Measurements from ENCODE around the gene GLI3. TPM values are rescaled to one million over a fixed set of nuclear protein-coding genes. Genes with fewer than 3 reads are reported as not detected.
A peak's percentile ranks its signal among the peaks of the same experiment; 100 is the strongest.

GLI3 gene
- 17.1 TPM for total RNA-seq (ENCODE audit: insufficient read depth, low replicate concordance)

DNA sequence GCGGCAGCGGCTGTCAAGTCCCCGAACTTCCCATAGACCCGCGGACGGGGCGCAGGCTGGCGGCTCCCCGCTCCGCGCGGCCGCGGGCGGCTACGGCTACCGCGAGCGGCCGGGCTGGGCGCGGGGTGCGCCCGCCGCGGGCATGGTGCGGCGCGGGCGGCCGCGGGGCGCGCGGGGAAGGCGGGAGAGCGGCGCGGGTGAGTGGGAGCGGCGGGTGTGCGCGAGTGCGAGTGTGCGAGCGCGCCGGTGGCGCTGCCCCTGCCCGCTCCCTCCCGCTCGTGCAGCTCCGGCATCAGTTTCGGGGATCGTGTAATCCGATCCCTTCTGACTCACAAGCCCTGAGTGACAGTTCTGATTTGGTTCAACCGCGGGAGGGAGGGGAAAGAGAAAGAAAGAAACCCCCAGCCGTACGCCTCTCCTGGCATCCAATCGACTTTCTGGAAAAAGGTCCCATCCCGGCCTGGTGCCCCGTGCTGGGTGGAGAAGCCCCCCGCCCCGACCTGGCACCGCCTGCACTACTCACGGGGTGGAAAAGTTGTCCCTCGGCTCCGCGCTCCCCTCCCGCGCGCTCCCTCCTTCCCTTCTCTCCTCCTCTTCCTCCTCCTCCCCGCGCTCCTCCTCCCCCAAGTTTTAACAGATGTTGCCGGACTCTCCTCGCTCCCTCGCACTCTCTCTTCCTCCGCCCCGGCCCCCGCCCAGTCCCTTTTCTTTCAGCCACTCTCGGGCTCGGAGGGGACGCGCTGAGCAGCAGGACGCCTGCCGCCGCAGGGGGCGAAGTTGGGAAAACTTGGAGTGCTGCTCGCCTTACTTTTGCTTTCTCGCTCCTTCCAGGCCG lies at the start of gene GLI3:
GLI3 (minus strand) TSS at position 234 of the 835 bp plus-strand sequence. CDS start 13,956 bp downstream, outside the sequence.
- peak; percentile 98 for DNase-seq (ENCODE audit: low spot score)

DNA sequence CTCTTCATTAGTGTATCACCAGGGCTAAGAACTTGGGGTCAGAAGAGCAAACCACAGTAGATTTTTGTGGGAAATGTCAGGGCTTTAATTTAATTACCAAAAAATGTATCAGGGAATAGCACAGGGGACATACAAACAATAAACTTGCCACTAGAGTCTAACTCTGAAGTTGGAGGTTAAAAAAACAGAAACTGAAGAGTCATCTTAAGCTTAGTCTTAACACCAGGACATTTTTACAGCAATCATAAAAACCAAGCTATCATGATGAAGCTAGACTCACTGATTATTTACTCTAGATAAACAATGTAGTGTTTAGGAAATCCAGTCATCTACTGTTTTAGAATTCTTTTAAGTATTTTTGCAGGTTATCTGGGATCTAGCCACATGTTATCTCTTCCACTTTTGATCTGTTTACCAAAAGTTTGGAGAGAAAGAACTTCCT lies 48.4 kb upstream of the GLI3 start:
- DNase-seq (ENCODE audit: low spot score), result no peak

DNA sequence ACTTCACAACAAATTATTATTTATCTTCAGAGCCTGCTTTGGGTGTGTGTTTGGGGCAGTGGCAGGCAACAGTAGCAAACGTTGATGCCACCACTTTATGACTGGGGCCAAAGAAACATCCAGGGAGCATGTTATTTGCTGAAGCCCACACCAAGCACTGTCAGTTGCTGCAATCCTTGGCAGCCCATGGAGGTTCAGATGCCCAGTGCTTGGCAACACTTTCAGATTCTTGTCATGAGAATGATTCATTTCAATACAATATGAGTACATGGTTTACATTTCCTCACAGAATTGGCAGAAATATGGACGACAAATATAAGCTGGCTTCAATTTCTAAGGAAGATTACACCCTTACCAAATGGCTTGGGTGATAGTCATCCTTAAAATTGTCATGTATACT lies 46.5 kb upstream of the GLI3 start:
- DNase-seq (ENCODE audit: low spot score), result no peak

- no peak for DNase-seq (ENCODE audit: low spot score)
Observed at GRCh38 chr7:42278344-42278743, 41.3 kb upstream of the GLI3 start.

- DNase-seq (ENCODE audit: low spot score), result no peak
Observed at GRCh38 chr7:42274053-42274452, 37.0 kb upstream of the GLI3 start.

DNA sequence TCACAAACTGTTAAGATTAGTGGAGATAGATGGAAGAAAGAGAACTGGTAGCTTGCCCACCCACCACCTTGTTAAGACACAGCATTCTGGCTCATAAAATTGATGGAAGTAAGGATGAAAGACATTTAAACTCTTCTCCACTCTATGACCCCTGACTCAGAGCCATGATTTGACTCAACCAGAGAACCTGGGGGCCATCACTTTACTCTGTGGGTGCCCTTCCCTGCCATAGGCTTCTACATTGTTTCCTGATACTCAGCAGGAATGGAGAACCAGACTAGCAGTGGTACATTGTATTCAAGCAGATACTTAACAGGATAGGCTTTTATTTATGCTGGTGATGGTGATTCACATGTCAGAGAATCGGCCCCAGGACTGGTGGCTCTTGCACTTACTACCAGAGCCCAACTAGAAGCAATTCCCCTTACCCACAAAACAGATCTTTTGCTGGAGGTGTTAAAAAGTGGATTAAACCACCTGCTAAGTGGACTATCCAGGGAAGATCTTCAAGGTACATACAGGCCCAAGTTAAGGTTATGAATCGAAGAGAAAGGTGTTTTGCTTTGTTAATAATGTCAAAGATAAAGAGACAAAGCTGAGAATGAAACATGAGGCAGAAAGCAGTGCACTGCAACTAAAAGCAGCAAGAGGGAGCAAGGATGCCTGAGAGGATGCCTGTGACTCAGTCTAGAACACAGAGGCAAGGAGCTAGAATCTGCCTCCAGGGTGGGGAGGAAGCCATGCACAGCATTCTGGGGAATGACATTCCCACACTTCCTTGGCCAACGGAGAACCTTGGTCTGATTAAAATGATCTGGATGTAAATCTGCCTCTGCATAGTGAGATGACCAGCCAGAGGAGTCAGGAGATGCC lies 36.0 kb upstream of the GLI3 start:
- DNase-seq (ENCODE audit: low spot score), result no peak

GRCh38 chr7:42269161-42269560 lies 32.2 kb upstream of the GLI3 start:
- DNase-seq (ENCODE audit: low spot score), result no peak

DNA sequence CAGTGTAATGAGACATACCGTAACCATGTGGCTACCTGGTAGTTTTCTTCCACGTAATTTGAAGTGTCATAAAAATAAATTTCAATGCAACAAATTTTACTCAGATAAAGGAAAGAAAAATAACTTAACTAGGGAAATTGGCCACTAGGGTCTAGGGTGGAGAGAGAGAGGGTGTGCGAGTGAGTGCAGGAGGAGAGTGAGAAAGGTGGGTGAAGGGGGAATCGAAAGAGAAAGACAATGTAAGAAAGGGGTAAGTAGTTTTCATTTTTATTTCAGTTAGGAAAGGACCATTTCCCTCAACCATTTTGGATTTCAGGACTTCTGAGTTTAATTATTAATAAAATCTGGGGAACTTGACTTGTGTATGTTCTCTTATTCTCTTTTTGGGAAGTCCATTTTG lies 27.7 kb upstream of the GLI3 start:
- no peak for DNase-seq (ENCODE audit: low spot score)

DNA sequence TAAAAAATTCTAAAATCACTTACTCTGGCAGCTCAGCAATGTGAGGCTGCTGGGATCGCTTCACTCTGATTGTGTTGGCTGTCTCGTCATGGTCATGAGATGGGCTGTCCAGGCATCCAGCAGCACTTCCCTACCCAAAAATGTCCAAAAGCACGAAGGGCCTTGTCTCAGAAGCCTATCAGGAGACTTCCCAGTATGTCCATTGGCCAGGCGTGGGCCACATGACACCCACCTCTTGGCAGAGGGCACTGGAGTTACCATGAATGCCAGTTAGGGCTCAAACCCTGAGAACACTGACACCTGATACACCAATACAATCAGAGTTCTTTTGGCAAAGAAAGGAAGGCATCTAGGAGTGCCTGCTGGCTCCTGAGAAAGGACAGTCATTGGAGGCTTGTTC lies 27.0 kb upstream of the GLI3 start:
- DNase-seq (ENCODE audit: low spot score), result no peak

DNA sequence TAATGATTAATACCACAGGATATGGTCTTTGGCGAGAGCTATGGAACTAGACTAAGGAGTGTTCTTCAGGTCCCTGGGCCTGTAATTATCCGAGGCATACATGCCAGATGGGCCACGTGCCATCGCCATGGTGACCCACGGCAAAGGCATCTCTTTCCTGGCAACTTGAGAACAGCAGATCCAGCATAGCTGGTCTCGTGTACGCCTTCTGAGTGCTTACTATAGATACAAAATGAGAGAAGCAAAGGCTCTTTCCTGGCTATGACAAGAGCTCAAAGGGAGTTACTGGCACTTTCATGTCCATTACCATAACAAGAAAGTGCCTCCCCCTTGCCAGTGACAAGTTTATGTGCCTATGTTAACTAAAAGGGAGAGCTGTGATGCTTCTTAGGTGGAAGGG lies 26.0 kb upstream of the GLI3 start:
- DNase-seq (ENCODE audit: low spot score), result peak; percentile 59

- no peak for DNase-seq (ENCODE audit: low spot score)
Observed at GRCh38 chr7:42254217-42254616, 17.2 kb upstream of the GLI3 start.

- no peak for DNase-seq (ENCODE audit: low spot score)
Observed at GRCh38 chr7:42253316-42253715, 16.3 kb upstream of the GLI3 start.

GRCh38 chr7:42250411-42250810 lies 13.4 kb upstream of the GLI3 start:
- no peak for DNase-seq (ENCODE audit: low spot score)

DNA sequence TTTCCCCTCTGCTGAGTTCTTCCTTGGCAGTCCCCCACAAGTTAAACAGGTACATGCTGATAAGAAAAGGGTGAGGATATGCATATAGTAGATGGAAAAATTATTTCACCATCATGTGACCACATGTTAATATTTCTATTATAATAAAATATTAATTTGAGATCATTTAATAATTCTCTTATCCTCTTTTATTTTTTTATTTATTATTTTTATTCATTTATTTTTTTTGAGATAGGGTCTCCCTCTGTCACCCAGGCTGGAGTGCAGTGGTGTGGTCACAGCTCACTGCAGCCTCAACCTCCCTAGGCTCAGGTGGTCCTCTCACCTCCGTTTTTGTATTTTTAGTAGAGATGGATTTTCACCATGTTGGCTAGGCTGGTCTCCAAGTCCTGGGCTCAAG lies 11.6 kb upstream of the GLI3 start:
- DNase-seq (ENCODE audit: low spot score), result no peak

DNA sequence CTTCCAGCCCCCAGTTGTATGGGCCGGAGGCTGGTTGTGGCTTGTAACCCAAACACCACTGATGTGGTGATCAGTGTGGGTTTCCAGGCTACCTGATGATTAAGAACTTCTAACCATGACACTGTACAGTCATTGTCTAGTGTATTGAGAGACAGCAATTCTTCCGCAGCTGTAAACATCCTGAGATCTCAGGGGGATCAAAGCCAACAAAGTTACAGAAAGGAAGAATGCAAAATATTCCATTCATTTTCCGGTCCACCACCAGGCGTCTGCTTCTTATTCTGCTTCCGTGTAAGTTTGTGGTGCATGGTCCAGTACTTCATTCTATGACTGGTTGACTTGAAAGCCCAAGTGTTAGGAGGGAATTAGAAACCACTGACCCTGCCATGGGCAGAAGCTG lies 10.3 kb upstream of the GLI3 start:
- DNase-seq (ENCODE audit: low spot score), result peak; percentile 46

DNA sequence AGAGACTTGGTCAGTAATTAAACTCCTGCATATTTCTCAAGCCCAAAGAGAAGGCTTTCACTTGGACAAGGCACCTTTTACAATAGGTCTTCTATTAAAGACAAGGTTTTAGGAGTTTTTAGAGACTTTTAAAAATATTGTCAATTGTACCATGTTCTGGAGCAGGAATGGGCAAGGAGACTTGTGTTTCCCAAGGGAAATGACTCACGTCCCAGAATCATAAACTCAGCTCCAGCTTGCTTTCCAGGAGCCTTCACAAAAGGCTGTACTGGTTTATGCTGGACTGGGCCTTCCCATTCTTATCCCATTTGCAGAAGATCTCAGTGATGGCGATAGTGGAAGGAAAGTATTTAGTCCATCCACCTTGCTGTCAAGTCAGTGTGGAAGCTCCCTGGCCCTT lies 7.8 kb upstream of the GLI3 start:
- peak; percentile 29 for DNase-seq (ENCODE audit: low spot score)

- DNase-seq (ENCODE audit: low spot score), result no peak
Observed at GRCh38 chr7:42242381-42242780, 5.4 kb upstream of the GLI3 start.

DNA sequence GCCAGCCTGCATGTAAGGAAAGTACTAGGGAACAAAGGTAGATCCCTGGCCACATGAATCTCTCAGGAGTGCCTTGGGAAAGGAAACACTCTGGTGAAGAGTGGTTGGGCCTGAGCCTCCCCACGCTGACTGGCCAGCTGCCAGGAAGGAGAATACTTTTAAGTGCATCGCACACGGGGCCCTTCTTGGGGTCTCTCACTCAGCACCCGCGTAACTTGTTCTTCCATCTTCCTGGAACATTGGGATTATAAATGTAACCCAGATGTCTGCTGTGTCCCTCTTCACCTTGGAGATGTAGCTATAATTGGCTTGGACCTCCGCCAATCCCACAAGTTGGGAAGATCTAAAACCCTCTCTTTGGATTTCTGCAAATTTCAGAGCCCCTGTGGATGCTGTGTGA lies 4.4 kb upstream of the GLI3 start:
- no peak for DNase-seq (ENCODE audit: low spot score)

DNA sequence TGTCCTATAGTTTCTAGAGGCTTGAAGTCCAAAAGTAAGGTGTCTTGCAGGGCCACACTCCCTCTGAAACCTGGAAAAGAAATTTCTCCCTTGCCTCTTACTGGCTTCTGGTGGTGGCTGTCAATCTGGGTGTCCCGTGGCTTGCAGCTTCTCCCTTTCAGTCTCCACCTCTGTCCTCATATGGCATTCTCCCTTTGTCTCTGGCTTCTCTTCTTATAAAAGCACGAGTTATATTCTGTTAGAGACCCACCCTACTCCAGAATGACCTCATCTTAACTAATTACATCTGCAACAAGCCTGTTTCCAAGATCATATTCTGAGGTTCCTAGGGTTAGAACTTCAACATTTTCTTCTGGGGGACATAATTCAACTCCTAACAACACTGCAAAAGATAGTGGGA lies 3.4 kb upstream of the GLI3 start:
- no peak for DNase-seq (ENCODE audit: low spot score)

DNA sequence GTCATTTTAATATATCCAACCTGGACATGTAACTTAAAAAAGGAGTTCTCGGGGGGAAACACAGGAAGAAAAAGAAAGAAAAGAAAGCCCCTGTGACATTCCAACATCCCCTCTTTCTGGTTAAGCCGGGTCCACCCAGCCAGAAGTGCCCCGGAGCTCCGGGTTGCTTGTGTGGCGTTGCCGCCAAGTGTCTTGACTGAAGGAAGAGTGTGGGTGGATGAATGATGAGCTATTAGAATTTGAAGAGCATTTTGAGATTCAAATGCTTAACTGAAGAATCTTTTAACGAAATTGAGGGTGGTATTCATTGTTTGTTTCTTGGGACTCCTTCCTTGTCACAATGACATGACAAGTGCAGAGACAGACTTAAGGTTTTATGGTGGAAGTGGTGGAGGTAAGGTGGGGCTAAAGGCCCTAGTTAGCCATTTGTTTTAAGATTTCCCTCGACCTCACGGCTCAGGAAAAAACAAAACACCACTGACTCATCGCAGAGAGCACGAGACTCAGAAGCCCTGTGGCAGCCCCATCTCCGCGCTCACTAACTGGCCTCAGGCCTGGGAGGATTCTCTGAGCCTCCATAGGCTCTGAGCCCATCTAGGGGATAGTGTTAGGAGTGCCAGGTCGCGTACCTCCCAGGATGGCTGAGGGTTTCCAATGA lies 1.8 kb upstream of the GLI3 start:
- DNase-seq (ENCODE audit: low spot score), result peak; percentile 42

DNA sequence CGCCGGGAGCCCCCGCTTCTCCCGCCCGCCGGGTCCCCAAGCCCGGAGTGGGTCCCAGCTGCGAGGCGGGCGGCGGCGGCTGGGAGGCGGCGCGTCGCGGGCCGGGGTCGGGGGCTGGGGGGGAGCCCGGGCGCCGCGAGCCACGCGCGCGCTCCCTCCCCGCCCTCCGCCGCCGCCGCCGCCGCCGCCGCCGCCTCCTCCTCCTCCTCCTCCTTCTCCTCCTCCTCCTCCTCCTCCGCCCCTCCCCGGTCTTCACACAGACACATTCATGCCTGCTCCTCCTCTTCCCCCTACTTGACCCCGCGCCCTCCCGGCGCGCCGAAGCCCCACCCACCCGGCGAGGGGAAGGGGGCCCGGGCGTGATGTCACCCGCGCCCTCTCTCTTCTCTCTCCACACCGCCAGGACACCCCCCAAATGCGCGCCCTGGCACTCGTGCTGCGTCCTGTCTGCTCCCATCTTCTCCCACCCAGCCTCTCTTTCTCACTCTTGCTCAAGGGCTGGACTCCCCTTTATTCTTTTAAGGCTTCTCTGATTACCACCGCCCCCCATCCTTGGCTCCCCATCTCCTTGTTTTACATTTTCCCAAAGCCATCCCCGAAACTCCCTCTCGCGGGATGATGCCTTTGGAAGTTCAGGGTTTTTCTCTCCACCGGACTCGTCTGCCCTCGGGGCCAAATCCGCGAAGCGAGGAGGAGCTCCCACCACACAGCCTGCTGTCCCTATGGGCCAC lies 967 bp upstream of the GLI3 start:
- peak; percentile 86 for DNase-seq (ENCODE audit: low spot score)
